Hepatic stellate cell (primary cell): ENCODE results near the gene SLC5A1.
"Not testable (repeated sequence)": the region's sequence is repeated elsewhere in the genome, so short reads cannot be mapped to it uniquely, and the experiment has no call there.

ENCODE experiments used
- DNase-seq: peaks from one replicate; pipeline ENCODE4 v3.0.0; 2011; ENCODE audit warnings: low spot score

Gene SLC5A1

DNA sequence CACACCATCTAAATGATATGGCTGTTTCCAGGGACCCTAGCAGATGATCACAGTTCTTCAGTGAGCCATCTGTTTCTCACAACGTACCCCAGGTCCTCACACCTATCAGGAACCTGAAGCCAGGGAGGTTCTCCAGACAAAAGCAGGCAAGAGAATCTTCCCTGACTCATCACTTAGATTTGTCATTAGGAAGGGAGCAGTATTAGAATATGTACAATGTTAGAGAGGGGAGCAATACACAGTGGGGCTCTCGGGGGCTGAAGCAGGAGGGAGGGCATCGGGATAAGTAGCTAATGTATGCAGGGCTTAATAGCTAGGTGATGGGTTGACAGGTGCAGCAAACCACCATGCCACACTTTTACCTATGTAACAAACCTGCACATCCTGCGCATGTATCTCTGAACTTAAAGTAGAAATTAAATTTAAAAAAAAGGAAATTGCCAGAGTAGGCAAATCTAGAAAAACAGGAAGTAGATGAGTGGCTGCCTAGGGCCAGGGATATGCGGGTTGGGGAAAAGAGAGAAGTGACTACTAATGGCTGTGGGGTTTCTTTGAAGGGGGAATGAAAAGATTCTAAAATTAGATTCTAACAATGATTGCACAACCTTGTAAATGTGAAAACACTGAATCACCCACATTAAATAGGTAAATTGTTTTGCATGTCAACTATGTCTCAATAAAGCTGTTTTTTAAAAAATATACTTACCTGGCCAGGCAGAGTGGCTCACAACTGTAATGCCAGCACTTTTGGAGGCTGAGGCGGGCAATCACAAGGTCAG lies 101.6 kb downstream of the SLC5A1 start:
- DNase-seq, result no peak

DNA sequence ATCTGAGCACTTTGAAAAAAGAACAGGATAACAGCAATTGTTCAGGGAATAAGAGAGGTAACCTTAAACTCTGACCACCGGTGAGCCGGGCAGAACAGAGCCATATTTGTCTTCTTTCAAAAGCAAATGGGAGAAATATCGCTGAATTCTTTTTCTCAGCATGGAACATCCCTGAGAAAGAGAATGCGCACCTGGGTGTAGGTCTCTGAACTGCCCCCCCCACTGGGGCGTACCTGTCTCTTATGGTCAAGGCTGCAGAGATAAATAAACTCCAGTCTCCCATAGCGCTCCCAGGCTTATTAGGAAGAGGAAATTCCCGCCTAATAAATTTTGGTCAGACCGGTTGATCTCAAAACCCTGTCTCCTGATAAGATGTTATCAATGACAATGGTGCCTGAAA lies 104.1 kb downstream of the SLC5A1 start:
- not testable (repeated sequence) for DNase-seq

DNA sequence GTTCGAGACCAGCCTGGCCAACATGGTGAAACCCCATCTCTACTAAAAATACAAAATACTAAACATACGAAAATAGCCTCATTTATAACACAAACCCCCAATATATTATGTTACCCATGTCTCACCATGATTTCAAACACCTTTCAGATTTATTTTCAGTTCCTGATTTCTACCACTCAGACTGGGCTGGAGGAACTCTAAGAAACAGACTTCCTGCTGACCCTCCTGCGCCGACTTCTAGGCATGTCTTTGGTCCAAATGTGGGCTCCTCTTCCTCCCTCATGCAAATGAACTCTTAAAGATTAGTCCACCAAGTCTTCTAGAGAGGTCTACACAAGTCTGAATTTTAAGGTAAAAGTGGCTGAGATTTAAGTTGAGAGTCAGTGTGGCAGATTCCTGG lies 105.3 kb downstream of the SLC5A1 start:
- not testable (repeated sequence) for DNase-seq

DNA sequence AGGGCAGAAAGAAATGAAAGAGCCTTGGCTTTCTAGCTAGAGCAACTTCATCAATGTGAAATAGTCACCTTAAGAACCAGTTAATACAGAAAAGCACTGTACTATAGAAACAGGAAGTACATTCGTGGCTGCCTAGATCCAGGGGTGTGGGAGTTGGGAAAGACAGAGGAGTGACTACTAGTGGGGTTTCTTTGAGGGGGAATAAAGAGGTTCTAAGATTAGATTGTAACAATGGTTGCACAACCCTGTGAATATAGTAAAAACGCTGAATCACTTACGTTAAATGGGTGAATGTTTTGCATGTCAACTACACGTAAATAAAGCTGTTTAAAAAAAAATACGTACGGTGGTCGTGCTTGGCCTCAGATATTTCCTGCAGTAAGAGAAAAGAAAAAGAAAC lies 107.6 kb downstream of the SLC5A1 start:
- not testable (repeated sequence) for DNase-seq

DNA sequence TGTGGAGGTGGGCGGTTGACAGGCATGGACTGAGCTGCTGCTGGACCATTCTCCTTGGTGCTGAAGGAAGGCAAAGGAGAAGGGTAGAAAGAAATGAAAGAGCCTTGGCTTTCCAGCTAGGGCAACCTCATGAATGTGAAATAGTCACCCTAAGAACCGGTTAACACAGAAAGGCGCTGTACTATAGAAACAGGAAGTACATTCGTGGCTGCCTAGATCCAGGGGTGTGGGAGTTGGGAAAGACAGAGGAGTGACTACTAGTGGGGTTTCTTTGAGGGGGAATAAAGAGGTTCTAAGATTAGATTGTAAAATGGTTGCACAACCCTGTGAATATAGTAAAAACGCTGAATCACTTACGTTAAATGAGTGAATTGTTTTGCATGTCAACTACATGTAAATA lies 108.6 kb downstream of the SLC5A1 start:
- DNase-seq, result not testable (repeated sequence)

DNA sequence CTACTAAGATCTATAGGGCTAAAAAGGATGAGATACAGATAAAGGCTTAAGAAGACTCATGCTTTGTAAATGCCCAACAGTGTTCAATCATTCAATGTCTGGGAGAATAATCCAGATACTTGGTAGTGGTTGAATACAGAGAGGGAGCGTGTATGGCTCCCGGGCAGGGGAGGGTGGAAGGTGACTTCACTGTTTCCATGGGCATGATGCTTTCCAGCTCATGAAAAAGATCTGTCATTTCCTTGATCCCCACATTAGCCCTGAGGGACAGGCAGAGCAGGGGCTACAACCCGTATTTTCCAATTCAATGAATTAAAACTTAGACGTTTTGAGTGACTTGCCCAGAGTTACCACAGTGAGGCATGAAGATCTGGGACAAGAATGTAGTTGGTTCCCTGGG lies 111.7 kb downstream of the SLC5A1 start:
- DNase-seq, result not testable (repeated sequence)

DNA sequence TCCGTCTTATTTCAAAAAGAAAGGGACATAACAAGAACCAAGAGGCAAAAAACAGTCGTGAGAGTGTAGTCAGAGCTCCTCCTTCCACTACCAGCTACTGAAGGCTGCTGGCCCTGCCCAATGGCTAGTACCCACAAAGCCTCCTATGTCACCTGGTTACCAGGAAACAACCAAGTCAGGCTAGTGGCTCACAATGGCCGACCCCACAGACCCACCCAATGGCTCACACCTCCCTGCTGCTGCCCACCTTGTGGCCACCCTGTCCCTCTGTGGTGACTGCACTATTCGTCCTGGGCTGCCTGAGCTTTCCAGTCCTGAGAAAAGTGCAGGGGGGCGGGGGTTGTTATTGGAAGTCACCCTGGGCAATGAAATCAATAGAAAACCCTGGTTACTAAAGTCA lies 114.6 kb downstream of the SLC5A1 start:
- not testable (repeated sequence) for DNase-seq

DNA sequence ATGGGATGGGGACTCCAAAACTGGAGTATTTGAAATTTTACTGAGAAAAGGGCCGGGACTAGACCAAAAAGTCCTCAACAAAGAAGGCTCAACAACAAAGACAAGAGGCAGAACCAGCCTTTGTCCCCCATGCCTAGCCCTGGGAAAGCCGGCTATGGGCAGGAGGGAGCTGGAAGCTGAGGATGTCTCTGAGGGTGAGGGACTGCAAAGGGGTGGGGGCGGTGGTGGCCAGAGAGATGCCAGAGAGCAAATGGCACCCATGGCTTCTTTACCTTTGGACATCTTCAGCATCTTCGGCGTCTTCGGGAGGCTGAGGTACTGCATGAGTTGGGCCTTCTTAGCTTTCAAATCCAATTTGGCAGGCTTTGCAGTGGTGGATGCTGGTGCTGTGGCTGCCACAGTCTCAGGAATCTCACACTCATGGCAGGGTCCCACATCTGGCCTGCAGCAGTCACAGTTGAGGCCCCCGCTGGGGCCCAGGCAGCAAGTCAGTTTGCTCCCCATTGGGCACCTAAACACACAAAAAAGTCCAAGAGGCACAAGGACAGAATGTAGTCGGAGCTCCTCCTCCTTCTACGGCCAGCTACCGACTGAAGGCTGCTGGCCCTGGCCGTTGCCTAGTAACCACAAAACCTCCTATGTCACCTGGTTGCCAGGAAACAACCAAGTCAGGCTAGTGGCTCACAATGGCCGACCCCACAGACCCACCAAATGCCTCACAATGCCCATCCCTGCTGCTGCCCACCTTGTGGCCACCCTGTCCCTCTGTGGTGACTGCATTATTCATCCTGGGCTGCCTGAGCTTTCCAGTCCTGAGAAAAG lies 115.9 kb downstream of the SLC5A1 start, which contains the start of gene C22orf42:
TSS of gene C22orf42 (minus strand) at position 592 of the 822 bp plus-strand sequence. CDS start at position 504, 88 bp downstream.
- DNase-seq, result no peak

DNA sequence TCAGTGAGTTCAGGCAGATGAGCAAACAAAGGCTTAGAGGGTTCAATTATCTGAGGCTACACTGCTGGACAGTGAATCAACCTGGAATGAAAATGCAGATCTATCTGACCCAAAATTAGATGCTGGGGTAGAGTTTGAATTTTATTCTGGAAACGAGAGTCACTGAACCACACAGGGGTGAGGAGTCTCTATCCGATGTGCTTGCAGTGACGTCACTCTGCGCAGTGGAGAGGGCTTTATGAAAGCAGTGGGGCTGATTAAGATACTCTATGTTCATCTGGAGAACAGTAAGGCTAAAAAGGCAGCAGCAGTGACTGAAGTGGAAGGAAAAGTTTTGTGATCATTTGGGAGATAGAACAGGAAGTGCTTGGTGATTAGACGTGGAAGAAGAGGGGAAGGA lies 117.3 kb downstream of the SLC5A1 start:
- not testable (repeated sequence) for DNase-seq
